Fibroblast of pulmonary artery (primary cell): ENCODE data around the gene CACNA1C.

Experiments
- DNase-seq: peaks from one replicate; pipeline ENCODE4 v3.0.0-alpha.2; 2010; ENCODE audit warnings: low read depth
- H3K4me3 ChIP-seq: replicated peaks from 2 replicates; pipeline ENCODE4 v1.5.1; 2011; ENCODE audit warnings: low read depth, mild to moderate bottlenecking, control low read depth, low read length, moderate library complexity
- TF ChIP-seq, protein P1 (sequence below): IDR thresholded peaks from 2 replicates; pipeline ENCODE4 v1.5.1; 2011; ENCODE audit warnings: mild to moderate bottlenecking, control low read depth, low read length, inconsistent platforms; ENCODE audit errors: missing control alignments

CACNA1C gene

DNA sequence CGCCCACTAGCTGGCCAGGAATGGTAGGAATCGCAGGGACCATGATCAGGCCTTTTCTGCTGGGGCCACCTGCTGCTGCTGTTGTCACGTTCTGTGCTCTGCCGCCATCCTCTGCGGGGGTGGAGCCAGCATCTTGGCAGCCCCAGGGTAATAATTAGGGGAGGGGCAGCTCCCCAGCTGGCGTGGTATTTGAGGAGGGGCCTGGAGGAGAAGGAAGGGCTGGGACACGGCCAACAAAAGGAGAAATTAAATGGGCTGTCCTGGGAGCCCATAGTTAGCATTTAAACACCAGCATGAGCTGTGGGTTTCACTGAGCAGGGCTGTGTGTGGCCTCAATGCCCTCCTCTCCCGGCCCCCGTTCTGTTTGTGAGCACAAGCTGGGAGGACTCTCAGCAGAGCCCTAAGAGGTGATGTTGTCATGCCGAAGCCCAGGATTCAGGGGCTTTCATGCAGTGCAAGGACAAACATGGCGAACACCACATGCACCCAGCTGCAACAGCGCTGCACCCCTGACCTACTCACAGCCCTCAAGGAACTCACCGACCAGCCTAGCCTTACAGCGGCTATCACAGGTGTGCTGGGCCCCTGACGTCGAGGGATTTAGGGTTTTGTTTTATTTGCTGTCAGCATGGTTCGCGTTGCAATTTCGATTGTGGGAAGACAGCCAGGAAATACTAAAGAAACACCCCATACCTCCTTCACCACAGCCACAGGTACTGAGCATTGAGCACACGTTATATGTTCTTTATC, 324.3 kb downstream of the CACNA1C start:
- TF ChIP-seq, protein P1, sequence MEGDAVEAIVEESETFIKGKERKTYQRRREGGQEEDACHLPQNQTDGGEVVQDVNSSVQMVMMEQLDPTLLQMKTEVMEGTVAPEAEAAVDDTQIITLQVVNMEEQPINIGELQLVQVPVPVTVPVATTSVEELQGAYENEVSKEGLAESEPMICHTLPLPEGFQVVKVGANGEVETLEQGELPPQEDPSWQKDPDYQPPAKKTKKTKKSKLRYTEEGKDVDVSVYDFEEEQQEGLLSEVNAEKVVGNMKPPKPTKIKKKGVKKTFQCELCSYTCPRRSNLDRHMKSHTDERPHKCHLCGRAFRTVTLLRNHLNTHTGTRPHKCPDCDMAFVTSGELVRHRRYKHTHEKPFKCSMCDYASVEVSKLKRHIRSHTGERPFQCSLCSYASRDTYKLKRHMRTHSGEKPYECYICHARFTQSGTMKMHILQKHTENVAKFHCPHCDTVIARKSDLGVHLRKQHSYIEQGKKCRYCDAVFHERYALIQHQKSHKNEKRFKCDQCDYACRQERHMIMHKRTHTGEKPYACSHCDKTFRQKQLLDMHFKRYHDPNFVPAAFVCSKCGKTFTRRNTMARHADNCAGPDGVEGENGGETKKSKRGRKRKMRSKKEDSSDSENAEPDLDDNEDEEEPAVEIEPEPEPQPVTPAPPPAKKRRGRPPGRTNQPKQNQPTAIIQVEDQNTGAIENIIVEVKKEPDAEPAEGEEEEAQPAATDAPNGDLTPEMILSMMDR, result no peak
- DNase-seq, result no peak
- no peak overlapping the region for H3K4me3 ChIP-seq

DNA sequence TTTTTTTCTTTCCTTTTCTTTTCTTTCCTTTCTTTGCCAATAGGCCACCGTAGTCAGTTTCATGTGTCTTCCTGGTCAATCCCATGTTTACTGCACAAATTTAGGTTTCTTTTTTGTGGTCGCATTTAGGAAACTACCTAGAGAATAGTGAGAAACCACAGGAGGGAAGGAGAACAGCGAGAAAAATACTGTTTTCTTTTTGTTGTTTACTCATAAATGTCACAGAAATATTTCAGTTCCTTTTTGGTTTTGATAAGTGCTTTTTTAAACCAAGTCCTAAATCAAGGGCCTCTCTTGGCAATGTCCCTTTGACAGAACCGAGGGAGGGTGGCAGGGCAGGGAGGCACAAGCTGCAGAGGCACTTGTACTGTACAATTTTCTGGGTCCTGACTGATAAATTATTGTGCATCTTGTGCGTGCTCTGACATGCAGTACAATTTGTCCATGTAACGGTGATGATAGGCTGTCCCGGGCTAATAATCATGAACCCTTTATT, 326.1 kb downstream of the CACNA1C start:
- no peak for DNase-seq
- TF ChIP-seq, protein P1, result no peak

DNA sequence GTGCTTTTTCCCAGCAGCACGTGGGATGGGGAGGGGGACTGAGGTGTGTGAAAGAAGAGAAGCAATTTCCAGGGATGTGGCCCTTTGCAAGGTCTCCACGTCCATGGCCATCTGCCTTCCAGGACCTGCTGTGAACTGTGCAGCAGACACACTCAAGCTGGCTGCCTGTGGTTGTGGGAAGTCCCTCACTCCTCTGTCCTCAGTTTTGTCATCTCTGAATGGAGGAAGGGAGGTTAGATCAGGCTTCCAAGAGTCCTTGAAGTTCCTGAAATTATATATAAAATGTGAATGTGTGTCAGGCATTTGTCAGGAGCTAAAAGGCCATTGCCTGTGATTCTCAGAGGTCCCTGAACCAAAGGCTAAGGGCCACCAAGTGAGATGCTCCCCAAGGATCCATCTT, 328.2 kb downstream of the CACNA1C start:
- TF ChIP-seq, protein P1, result no peak
- no peak for DNase-seq
- H3K4me3 ChIP-seq, result no peak overlapping the region

More for the DNA sequence above, 326.1 kb downstream of the CACNA1C start:
- no peak overlapping the region for H3K4me3 ChIP-seq

DNA sequence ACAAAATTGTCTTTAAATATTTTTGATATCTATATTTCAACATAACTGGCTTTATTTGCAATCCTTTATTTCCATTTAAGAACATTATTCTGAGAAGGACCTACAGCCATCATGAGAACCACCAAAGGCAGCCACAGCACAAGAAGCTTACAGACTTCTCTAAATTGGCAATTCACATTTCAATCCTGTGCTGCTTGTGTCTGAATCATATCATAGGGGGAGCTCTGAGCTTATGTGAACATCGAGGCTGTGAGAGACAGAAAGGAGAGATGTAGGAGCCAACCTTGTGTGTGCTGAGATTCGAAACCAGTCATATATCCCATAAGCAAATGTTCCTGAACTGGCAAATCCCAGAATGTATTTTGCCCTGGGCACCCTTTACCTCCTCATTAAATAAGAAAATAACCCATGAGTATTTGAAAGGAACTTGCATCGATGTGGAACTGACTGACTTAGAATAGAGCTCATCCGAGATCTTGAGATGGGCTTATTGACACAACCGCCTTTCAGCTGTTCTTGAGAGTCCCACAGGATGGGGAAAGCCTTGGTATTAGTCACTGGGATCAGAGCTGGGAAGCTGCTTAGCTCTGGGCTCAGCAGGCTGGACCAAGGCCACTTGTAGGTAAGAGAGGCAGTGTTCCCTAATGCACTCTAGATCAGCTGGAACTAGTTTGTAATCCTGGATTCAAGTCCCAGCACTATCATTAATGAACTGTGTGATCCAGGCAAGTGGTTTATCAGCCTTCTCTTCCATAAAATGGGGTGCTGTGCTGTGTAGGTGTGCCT, 329.8 kb downstream of the CACNA1C start:
- no peak for DNase-seq
- TF ChIP-seq, protein P1, result no peak
- no peak overlapping the region for H3K4me3 ChIP-seq

DNA sequence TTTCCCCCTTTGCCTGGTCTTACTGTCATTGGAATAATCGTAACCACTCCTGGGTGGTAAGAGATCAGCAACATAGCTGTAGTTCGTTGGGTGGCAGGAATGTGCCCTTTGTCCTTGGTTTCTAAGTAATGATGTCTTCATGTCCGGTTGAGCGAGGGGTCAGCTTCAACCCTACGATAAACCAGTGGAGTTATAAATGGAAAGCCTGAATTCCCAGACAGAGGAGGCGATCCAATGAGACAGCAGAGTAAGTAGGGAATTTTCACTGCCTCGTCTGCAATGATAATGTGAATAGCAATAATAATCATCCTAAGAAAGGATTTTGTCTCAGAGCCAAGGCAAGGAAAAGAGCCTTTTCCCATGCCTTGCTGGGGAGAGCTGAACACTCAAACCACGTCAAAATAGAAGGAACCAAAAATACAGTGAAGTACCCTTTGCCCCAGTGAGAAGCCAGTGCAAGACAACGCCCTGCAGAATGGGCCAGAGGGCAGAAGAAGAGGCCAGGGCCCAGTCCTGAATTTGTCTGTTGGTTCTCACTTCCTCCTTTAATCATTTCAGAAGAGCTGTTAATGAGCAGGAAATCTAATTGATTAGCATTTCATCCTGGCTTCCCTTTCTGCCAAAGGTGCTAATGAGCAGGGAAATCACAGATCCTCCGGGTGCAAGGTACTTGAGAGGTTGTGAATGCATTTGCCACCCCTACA, 330.7 kb downstream of the CACNA1C start:
- no peak for DNase-seq
- TF ChIP-seq, protein P1, result no peak
- H3K4me3 ChIP-seq, result no peak overlapping the region

DNA sequence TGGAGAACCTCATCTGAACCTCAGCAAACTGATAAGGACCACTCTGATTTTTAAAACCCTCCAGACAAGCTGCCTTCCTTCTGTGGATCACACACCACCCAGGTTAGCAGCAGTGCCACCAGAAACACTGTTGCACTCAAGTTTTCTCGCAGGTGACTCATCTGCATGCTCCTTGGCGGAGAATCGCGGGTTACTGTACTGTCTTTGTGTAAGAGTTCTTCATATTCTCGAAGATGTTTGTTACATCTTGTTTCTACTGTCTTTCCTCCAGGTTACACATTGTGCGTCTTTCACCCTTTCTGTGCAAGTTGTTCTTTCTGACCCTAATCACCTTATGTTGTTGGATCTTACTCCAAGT, 331.2 kb downstream of the CACNA1C start:
- DNase-seq, result no peak
- no peak overlapping the region for H3K4me3 ChIP-seq
- TF ChIP-seq, protein P1, result no peak
